OCI-LY7 (cell line): Measurements from ENCODE around the gene OGFOD3. TPM values are rescaled to one million over a fixed set of nuclear protein-coding genes. Genes with fewer than 3 reads are reported as not detected.

Source experiments
- BruUV-seq: library from RNA; stranded (reverse); fragments of 400-500 nt; replicated peaks from 2 replicates; lab custom pipeline; 2021; lab: Mats Ljungman, UMichigan
- CTCF ChIA-PET: fragments of 300-600 bp; sonication (Branson Sonifier 250); formaldehyde crosslinking; loops from one replicate; lab custom pipeline; 2022; ENCODE audit warnings: antibody characterized with exemption; ENCODE audit not compliant: unreplicated experiment; lab: Charles Lee
- POLR2A ChIA-PET: fragments of 300-600 bp; sonication (Branson Sonifier 250); formaldehyde crosslinking; loops from one replicate; lab custom pipeline; 2022; ENCODE audit warnings: antibody characterized with exemption; lab: Charles Lee
- DNase-seq: peaks from one replicate; pipeline ENCODE4 v3.0.0-alpha.2; 2015; ENCODE audit warnings: low spot score
- H2AFZ ChIP-seq: fragments of 200-600 bp; sonication (generic), shearing (Covaris generic); 2 replicates; pipeline ENCODE4 v1.6.1; 2014; ENCODE audit warnings: mild to moderate bottlenecking, antibody characterized with exemption, low read length, moderate library complexity
- H3K27ac ChIP-seq: fragments of 200-600 bp; sonication (generic); 2 replicates; pipeline ENCODE4 v1.5.1; 2014; ENCODE audit warnings: mixed run types, low read depth, mild to moderate bottlenecking, moderate library complexity, low read length, inconsistent platforms; ENCODE audit not compliant: poor library complexity, severe bottlenecking
- H3K36me3 ChIP-seq: fragments of 200-600 bp; sonication (generic); 2 replicates; pipeline ENCODE4 v1.6.1; 2014; ENCODE audit warnings: mild to moderate bottlenecking, antibody characterized with exemption, low read length, moderate library complexity, mixed read lengths; ENCODE audit not compliant: insufficient read depth
- H3K4me1 ChIP-seq: fragments of 200-600 bp; sonication (generic); 2 replicates; pipeline ENCODE4 v1.5.1; 2014; ENCODE audit warnings: mild to moderate bottlenecking, low read length; ENCODE audit not compliant: insufficient read depth, poor library complexity, severe bottlenecking
- H3K4me2 ChIP-seq: fragments of 200-600 bp; sonication (generic); 2 replicates; pipeline ENCODE4 v1.6.1; 2014; ENCODE audit warnings: mild to moderate bottlenecking, low read length
- H3K4me3 ChIP-seq: fragments of 200-600 bp; sonication (generic); 2 replicates; pipeline ENCODE4 v1.5.1; 2014; ENCODE audit warnings: mild to moderate bottlenecking, low read depth, low read length; ENCODE audit not compliant: poor library complexity, severe bottlenecking
- H3K79me2 ChIP-seq: fragments of 200-600 bp; sonication (generic); 2 replicates; pipeline ENCODE4 v1.6.1; 2016; ENCODE audit warnings: low read depth, mild to moderate bottlenecking, low read length, moderate library complexity, mixed read lengths; ENCODE audit not compliant: insufficient read depth
- H3K9me2 ChIP-seq: fragments of 200-600 bp; sonication (generic); 2 replicates; pipeline ENCODE4 v1.6.1; 2016; ENCODE audit warnings: mild to moderate bottlenecking, low read length, mixed read lengths; ENCODE audit not compliant: insufficient read depth
- H3K9me3 ChIP-seq: fragments of 200-600 bp; sonication (generic); 2 replicates; pipeline ENCODE4 v1.6.1; 2014; ENCODE audit warnings: mild to moderate bottlenecking, mixed run types, low read length, mixed read lengths
- H4K20me1 ChIP-seq: fragments of 200-600 bp; sonication (generic); 2 replicates; pipeline ENCODE4 v1.6.1; 2014; ENCODE audit warnings: mild to moderate bottlenecking, antibody characterized with exemption, low read length, moderate library complexity, mixed read lengths; ENCODE audit not compliant: insufficient read depth
- CTCF ChIP-seq: fragments of 200-600 bp; sonication (generic); conservative IDR thresholded peaks from 2 replicates; pipeline ENCODE4 v1.5.1; 2014; ENCODE audit warnings: mild to moderate bottlenecking, antibody characterized with exemption, low read length, moderate library complexity, mixed read lengths
- EZH2phosphoT487 ChIP-seq: fragments of 200-600 bp; sonication (generic); IDR thresholded peaks from 2 replicates; pipeline ENCODE4 v1.6.1; 2018; ENCODE audit warnings: low read depth, borderline replicate concordance, mild to moderate bottlenecking, mixed run types, antibody characterized with exemption, low read length, moderate library complexity, mixed read lengths
- intact Hi-C: fragments of 100-400 bp; cut with micrococcal nuclease; formaldehyde crosslinking; loops from one replicate; pipeline ENCODE4 v1.10.0; 2022; ENCODE audit not compliant: unreplicated experiment
- total RNA-seq, 2 experiments: library from RNA; depleted of rRNA in 1 of 2; stranded (reverse); fragments of >200 nt in 1 of 2; shearing (Covaris generic) in 1 of 2; gene quantifications; 2 replicates each; pipeline ENCODE4 v1.2.3, GENCODE V29; 2014 to 2022

The OGFOD3 gene
- total RNA-seq, 2 experiments from 2014 or later, result 55.6 to 65.2 TPM

GRCh38 chr17:82438401-82439193 is 20.2 kb upstream of the OGFOD3 start:
- Histone ChIP-seq H4K20me1 (no peaks in the 10 kb centered on the region), H3K36me3 (peaks cover 79% of the 10 kb centered on the region), H3K9me3 (no peaks in the 10 kb centered on the region), H3K79me2 (no peaks in the 10 kb centered on the region), H3K4me3 (no peak overlapping the region), H3K4me1 (peaks cover 11% of the 10 kb centered on the region), H3K4me2 (no peak overlapping the region), H3K27ac (no peak overlapping the region), H2AFZ (no peak overlapping the region), H3K9me2 (no peaks in the 10 kb centered on the region)
- no peak for TF ChIP-seq CTCF
- ChIA-PET POLR2A (interaction anchor here (1.3 kb wide), 1 partner anchor 10 kb away, joined by 5 read pairs; no protein-coding TSS in a partner anchor), CTCF (no interaction called here)
- BruUV-seq, result no TSS peak
- intact Hi-C loops, result no loop called here
- no peak for DNase-seq

- BruUV-seq, result no TSS peak
- peaks cover 70% of the 10 kb centered on the region for H3K36me3 ChIP-seq
- no peaks in the 10 kb centered on the region for H4K20me1 ChIP-seq
- H2AFZ ChIP-seq, result no peak overlapping the region
- no peaks in the 10 kb centered on the region for H3K79me2 ChIP-seq
- intact Hi-C loops, result no loop called here
- H3K27ac ChIP-seq, result no peak overlapping the region
- peaks cover 11% of the 10 kb centered on the region for H3K4me1 ChIP-seq
- no peak overlapping the region for H3K4me2 ChIP-seq
- ChIA-PET CTCF (no interaction called here), POLR2A (interaction anchor here (0.5 kb wide), 2 partner anchors 32 to 145 kb away, joined by 3 read pairs; no protein-coding TSS in a partner anchor)
- TF ChIP-seq CTCF (no peak), EZH2phosphoT487 (no peak)
- H3K4me3 ChIP-seq, result no peak overlapping the region
- no peaks in the 10 kb centered on the region for H3K9me3 ChIP-seq
- DNase-seq, result no peak
- H3K9me2 ChIP-seq, result no peaks in the 10 kb centered on the region
Observed at GRCh38 chr17:82437325-82437668, 18.9 kb upstream of the OGFOD3 start.
